HG02981 (cell line): ENCODE measurements around the gene ID1.
A peak's percentile ranks its signal among the peaks of the same experiment; 100 is the strongest.
"Not testable (repeated sequence)": the region's sequence is repeated elsewhere in the genome, so short reads cannot be mapped to it uniquely, and the experiment has no call there.

ENCODE experiments used
- ATAC-seq: cut with Tn5 transposase; IDR thresholded peaks from one replicate; pipeline ENCODE4 v1.9.1; 2021; ENCODE audit warnings: mild to moderate bottlenecking, moderate library complexity; ENCODE audit not compliant: unreplicated experiment

ID1 gene

DNA sequence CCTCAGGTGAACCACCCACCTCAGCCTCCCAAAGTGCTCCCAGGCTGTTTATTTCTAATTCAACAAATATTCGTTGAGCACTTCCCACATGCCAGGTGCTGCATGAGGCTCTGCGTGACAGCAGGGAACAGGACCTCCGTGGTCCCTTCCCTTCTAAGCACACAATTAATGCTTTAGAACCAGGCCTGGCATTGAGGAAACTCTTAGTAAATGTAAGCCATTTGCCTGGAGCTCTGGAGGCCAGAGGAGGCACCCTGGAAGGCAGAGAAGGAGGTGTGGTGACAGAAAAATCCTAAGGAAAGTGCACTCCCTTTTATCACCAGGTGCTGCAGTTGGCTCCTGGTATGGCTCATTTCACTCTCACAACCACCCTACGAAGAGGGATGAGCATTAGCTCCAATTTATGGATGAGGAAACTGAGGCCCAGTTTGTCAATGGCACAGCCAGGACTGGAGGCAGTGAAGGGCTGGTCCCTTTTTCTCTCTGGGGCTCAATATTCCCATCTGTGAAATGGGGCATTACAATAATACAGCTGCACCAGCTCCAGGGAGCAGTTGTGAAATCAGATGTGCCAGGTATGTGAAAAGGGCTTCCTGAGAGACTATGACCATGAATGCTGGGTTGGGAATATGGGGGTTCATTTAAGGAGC is 8.1 kb upstream of the ID1 start:
- no peak for ATAC-seq

DNA sequence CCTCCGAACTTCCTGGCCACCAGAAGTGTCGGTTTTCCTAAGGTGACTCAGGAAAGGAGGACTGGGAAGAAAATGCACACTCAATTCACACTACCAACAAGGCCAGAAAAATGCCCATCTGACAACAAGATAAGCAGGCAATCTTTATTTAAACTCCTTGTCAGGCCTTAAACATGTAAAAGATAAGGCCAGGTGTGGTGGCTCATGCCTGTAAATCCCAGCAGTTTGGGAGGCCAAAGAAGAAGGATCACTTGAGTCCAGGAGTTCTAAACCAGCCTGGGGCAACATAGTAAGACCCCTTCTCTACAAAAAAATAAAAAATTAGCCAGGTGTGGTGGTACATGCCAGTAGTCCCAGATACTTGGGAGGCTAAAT is 7.6 kb upstream of the ID1 start:
- no peak for ATAC-seq

DNA sequence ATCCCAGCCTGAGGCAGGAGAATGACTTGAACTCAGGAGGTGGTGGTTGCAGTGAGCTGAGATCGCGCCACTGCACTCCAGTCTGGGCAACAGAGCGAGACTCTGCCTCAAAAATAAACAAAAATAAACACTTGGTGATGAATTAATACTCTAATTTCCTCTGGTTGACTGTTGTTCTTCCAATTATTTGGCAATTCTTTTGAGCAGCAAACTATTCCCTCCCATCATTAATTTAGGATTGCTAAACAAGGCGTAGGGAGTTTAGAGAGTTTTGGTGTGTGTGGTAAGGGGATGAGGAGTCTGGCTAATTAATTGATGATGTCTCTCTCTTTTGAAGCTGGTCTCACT is 2.7 kb upstream of the ID1 start:
- no peak for ATAC-seq

DNA sequence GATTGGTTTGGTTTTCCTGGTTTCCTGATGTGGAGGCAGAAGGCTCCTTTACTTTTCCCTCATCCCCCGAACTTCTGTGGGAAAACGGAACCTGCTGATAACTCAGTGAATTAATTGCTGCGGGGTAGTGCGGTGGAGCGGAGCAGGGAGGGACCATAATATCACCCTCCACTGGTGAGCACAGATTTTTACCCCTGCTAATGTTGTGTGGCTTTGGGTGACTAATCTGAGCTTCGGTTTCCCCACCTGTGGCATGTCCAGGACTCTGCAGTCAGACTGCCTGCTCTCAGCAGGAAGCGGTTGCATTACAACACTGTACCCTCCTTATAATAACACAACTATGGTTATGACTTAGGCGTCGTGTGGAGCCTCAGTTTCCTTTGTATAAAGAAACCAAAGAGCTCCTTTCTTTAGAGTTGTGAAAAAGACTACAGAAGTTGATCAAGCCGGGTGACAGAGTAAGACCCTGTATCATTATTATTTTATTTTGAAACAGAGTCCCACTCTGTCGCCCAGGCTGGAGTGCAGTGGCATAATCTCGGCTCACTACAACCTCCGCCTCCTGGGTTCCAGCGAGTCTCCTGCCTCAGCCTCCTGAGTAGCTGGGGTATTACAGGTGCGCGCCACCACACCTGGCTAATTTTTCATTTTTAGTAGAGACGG is 2.2 kb upstream of the ID1 start:
- no peak for ATAC-seq

DNA sequence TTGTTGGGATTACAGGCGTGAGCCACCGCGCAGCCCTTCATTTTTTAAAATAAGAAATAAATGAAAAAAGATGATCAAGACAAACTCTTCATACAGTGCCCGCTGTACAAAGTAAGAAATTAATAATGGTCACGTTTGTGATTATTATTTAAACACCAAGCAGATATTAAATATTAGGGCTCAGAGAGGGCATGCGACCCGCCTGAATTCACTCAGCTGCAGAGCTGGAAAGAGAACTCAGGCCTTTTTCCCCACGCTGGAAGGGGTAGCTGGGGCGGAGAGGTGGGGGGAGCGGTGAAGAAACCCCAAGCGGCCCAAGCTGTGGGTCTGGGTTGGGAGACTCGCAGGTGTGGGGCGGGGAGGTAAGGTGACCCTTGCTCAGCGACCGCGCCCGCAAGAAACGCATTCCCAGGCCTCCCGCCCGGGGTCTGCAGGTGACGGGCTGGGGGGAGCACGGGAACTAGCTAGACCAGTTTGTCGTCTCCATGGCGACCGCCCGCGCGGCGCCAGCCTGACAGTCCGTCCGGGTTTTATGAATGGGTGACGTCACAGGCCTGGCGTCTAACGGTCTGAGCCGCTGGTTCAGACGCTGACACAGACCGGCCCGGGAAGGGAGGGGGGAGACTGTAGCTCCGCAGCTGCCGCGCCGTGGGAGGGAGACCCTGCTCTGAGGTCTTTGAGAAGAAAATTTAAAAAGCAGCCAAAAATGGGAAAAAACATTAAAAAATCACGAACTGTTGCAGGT is 1.1 kb upstream of the ID1 start:
- peak; percentile 52 for ATAC-seq

DNA sequence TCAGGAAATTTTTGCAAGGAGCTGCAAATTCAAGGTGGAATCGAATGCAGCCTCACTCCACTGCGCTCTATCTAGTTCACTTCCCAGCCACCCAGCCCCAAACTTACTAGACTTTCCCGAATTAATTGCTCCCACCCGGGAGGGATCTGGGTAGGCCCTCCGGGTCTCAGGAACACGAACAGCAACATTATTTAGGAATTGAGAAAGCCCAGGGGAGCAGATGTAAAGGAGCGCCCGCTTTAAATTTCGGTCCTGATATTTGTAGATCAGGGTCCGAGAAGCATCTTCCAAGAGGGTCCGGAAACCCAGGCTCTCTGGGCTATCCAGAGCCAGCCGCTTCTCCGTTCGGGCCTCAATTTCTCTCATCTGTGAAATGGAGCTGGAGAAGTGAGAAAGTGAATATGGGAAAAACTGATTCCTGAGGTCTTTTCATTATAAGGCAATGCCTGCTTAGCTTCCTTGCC is 490 bp upstream of the ID1 start:
- peak; percentile 8 for ATAC-seq

DNA sequence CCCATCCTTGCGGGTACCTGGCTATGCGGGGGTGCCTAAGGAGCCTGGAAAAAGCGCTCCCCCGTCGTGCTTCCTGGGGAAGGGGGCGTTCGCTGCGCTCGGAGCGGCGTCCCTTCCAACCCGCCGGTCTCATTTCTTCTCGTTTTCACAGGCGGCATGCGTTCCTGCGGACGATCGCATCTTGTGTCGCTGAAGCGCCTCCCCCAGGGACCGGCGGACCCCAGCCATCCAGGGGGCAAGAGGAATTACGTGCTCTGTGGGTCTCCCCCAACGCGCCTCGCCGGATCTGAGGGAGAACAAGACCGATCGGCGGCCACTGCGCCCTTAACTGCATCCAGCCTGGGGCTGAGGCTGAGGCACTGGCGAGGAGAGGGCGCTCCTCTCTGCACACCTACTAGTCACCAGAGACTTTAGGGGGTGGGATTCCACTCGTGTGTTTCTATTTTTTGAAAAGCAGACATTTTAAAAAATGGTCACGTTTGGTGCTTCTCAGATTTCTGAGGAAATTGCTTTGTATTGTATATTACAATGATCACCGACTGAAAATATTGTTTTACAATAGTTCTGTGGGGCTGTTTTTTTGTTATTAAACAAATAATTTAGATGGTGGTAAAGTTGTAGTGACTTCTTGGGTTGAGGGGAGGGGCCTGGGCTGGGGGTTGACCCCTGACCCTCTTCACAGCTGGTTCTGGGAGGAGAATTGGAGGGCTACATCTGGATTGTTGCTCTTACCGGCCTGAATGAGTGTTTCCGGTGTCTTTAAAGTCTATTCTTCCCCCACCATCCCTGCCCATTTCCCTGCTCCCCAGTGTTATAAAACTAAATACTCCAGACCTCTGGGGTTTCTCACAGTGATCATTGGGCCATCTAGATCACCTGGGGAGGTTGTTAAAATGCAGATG is 1.1 kb downstream of the ID1 start:
- ATAC-seq, result no peak

DNA sequence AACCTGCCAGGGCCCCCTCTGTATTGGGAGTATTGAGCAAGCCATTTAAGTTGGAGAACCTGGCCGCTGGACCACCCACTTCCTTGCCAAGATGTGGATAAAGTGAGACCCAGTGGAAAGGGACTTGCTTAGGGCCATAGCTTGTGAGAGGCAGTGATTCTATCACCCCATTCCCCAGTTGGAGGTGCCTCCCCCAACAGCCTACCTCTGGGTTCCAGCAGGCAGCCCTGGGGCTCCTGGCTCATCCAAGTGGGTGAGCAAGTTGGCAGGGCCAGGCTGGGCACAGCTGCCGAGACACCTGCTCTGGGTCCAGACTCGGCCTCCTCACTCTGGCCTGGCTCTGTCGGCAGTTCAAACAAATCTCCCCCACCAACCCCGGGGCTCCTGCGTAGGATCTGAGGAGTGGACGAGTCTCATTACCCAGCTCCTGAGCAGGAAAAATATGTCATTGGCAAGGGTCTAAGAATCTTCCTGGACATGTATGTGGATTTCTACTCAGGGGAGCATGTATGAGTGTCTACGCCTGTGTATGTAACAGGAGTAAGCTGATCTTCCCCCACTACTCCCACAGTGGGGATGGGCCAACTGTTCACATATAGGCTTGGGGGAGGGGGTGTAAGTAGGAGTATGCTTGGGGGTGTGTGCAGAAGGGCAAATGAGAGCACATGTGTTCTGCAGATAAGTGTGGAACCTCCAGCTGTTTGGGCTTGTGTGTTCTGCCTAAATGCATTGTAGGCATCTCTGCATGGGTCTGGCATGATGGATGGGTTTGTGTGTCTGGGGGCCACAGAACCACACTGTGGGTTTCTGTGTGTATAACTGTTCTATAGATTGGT is 1.9 kb downstream of the ID1 start:
- ATAC-seq, result no peak

DNA sequence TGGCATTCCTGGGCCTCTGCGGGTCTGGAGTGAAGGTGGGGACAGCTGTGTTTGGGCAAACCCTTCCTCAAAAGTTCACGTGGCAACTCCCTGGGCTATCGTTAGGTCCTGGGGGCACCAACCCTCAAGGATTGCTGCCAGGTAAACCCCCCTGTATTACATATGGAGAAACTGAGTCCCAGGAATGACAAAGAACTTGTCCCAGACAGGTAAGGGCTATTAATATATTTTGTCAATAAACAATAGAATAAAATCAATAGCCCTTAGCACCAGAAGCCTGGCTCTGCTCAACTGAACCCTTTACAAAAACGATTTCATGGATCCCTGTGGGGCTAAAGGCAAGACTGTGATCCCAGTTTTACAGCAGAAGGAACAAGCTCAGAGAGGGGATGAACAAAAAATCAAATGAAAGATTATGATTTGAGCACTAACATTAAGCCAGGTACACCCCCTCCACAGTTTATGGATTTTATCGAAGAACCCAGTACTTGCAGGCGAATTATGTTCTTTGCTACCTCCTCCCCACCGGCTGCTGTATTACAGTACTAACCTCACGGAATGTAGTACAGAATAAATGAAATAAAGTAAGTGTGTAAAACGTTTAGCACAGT is 2.7 kb downstream of the ID1 start:
- ATAC-seq, result no peak

DNA sequence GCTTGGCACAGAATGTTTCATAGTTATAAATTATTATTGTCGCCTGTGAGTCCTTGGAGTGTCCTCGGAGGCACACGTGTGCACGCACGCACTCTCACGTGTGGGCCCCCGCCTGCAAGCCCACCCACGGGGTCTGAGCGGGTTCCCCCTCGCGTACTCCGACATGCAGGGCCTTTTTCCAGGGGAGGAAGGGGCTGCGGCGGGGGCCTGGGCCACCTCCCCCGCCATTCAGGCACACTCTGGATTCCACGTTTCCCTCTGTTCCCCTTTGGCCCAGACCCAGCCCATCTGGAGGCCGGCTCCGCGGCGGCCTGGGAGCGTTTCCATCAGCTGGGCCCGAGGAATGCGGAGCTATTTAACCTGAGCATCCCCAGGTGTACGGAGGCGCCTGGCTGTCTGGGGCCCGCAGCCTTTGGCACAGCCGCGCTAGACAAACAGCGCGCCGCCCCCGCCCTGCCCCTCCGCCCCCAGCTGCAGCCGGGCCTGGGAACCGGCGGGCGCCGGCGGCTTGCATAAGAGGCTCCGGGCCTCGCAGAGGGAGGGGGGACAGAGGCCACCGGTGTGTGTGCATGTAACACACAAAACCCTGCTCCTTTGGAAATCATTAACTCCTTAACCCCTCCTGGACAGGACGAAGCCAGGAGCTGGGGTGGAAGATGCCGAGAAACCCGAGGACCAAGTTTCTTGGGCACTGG is 3.3 kb downstream of the ID1 start:
- ATAC-seq, result no peak

DNA sequence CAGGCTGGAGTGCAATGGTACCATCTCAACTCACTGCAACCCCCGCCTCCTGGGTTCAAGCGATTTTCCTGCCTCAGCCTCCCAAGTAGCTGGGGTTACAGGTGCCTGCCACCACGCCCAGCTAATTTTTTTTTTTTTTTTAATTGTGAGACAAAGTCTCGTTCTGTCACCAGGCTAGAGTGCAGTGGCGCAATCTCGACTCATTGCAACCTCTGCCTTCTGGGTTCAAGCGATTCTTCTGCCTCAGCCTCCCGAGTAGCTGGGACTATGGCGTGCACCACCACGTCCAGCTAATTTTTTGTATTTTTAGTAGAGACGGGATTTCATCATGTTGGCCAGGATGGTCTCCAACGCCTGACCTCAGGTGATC is 7.2 kb downstream of the ID1 start:
- not testable (repeated sequence) for ATAC-seq

DNA sequence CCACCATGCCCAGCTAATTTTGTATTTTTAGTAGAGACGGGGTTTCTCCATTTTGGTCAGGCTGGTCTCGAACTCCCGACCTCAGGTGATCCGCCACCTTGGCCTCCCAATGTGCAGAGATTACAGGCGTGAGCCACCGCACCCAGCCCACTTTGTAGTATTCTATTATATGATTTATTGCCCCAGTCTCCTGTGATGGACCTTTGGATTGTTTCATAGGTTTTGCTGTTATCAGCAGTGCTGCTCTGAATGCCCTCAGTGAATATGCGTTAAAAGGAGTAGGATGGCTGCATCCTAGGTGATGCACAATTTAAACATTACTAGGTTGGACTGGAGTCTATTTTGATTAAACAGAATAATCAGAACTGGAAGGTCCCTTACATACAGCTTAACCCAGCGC is 10.3 kb downstream of the ID1 start:
- ATAC-seq, result no peak

DNA sequence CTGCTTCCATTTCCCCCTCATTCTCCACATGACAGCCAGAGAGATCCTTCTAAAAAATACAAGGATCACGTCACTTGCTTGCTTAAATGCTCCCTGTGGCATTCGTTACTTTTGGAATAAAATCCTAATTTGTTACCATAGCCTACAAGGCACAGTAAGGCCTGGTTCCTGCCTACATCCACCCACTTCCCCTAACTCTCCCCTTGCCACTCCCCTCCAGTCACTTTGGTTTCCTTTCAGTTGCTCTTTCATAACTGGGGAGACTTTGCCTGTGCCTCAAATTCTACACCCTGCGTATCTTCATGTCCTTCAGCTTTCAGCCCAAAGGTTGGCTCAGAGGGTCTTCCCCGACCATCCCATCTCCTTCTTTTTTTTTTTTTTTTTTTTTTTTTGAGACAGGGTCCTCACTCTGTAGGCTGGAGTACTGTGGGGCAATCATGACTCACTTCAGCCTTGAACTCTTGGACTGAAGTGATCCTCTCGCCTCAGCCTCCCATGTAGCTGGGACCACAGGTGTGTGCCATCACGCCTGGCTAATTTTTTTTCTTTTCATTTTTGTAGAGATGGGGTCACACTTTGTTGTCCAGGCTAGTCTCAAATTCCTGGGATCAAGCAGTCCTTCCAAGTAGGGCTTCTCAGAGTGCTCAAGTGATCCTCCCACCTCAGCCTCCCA is 12.5 kb downstream of the ID1 start:
- no peak for ATAC-seq

DNA sequence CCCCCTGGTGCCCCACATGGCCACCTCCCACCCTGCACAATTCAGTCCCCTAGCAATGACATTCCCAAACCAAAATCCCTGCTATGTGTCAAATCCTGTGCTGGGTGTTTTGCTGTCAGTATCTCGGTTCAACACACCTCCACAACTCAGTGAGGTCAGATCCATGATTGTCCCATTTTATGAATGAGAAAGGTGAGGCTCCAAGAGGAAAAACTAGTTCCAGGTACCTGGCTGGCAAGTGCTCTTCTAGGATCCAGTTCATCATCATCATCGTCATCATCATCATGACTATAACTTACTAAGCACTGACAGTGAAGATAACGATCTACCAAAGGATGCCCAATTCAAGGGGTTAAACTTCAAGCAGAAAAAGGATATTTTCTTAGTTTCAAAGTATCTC is 15.2 kb downstream of the ID1 start:
- ATAC-seq, result no peak

DNA sequence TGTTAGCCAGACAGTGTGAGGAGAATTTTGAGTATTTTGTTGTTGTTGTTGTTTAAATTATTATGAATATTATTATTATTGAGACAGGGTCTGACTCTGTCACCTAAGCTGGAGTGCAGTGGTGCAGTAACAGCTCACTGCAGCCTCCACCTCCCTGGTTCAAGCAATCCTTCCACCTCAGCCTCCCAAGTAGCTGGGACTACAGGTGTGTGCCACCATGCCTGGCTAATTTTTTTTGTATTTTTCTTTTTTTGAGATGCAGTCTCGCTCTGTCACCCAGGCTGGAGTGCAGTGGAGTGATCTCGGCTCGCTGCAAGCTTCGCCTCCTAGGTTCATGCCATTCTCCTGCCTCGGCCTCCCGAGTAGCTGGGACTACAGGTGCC is 18.0 kb downstream of the ID1 start:
- not testable (repeated sequence) for ATAC-seq

DNA sequence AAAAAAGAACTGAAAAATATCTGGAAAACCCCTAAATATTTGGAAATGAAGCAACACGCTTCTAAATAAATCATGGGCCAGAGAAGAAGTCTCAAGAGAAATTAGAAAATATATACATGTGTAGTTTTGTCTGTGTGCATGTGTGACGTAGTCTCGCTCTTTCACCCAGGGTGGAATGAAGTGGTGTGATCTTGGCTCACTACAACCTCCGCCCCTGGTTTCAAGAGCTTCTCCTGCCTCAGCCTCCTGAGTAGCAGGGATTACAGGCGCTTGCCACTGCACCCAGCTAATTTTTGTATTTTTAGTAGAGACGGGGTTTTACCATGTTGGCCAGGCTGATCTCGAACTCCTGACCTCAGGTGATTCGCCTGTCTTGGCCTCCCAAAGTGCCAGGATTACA is 21.4 kb downstream of the ID1 start:
- not testable (repeated sequence) for ATAC-seq

DNA sequence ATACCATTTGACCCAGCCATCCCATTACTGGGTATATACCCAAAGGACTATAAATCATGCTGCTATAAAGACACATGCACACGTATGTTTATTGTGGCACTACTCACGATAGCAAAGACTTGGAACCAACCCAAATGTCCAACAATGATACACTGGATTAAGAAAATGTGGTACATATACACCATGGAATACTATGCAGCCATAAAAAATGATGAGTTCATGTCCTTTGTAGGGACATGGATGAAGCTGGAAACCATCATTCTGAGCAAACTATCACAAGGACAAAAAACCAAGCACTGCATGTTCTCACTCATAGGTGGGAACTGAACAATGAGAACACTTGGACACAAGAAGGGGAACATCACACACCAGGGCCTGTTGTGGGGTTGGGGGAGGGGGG is 23.0 kb downstream of the ID1 start:
- ATAC-seq, result not testable (repeated sequence)

DNA sequence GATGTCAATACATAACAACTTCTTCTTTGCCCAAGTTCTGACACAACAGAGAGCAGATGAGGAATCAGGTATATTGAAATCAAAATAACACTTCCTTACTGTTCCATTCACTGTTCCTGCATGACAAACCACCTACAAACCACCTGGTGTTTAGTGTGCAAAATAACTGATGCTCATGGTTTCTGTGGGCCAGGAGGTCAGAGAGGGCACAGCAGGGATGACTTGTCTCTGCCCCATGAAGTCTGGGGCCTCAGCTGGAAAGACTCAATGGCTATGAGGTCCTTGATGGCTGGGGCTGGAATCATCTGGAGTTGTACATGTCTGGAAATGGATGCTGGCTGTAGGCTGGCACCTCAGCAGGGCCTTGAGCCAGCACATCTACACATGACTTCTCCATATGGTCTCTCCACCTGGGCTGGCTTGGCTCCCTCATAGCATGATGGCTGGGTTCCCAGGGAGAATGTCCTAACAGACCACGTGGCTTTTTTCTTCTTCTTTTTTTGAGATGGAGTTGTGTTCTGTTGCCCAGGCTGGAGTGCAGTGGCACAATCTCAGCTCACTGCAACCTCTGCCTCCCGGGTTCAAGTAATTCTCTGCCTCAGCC is 25.2 kb downstream of the ID1 start:
- ATAC-seq, result no peak
